ENCODE measurements around the gene ZC2HC1C. TPM values are rescaled to one million over a fixed set of nuclear protein-coding genes. Genes with fewer than 3 reads are reported as not detected.

Gene ZC2HC1C
- 1.2 and 2.5 TPM in 2 replicates for total RNA-seq

GRCh38 chr14:75069121-75069810 is at the start of gene ZC2HC1C:
Gene ZC2HC1C (plus strand): TSS chr14:75069641. CDS start chr14:75070574, 933 bp downstream.

GRCh38 chr14:75050852-75051555 is 18.4 kb upstream of the ZC2HC1C start, which contains the start of gene MLH3:
Gene MLH3 (minus strand): TSS chr14:75051467. CDS start chr14:75049655, 1,812 bp downstream.

GRCh38 chr14:75063491-75064204 is 5.8 kb upstream of the ZC2HC1C start, which contains the start of gene ACYP1:
Gene ACYP1 (minus strand): TSS chr14:75064024. CDS start chr14:75063553, 471 bp downstream.

GRCh38 chr14:75126679-75127473 is 57.4 kb downstream of the ZC2HC1C start, which contains the start of gene NEK9:
Gene NEK9 (minus strand): TSS chr14:75127048. CDS start chr14:75126921, 127 bp downstream.

Other genes with a start within 250 kb of the ZC2HC1C start
- not detected in 2 replicates for gene PROX2, start 193.5 kb upstream of the ZC2HC1C start, total RNA-seq
- 126 and 127 TPM in 2 replicates for gene DLST, start 187.7 kb upstream of the ZC2HC1C start, total RNA-seq
- 1.0 and 1.2 TPM in 2 replicates for gene RPS6KL1, start 146.4 kb upstream of the ZC2HC1C start, total RNA-seq
- gene PGF, start 114.0 kb upstream of the ZC2HC1C start, total RNA-seq: 14.8 and 22.5 TPM in 2 replicates
- gene EIF2B2, start 66.7 kb upstream of the ZC2HC1C start, total RNA-seq: 58.8 and 70.3 TPM in 2 replicates
- 28.7 and 42.3 TPM in 2 replicates for gene MLH3, start 18.2 kb upstream of the ZC2HC1C start, total RNA-seq
- gene ACYP1, start 5.6 kb upstream of the ZC2HC1C start, total RNA-seq: 10.9 and 22.7 TPM in 2 replicates
- gene NEK9, start 57.4 kb downstream of the ZC2HC1C start, total RNA-seq: 77.7 and 165 TPM in 2 replicates
- gene TMED10, start 107.0 kb downstream of the ZC2HC1C start, total RNA-seq: 262 and 364 TPM in 2 replicates
- 7.0 and 8.3 TPM in 2 replicates for gene FOS, start 209.2 kb downstream of the ZC2HC1C start, total RNA-seq